ENCODE results near the gene DYSF. TPM values are rescaled to one million over a fixed set of nuclear protein-coding genes. Genes with fewer than 3 reads are reported as not detected.

The DYSF gene
- polyA plus RNA-seq, 1 donor (not counting 4 experiments of a cell fraction or from before 2014, with no cell fraction given): 8.2 TPM

- H4K20me1 ChIP-seq (ENCODE audit: control insufficient read depth, extremely low read depth, insufficient read depth, low read length): no peaks in the 10 kb centered on the region
- TF ChIP-seq EZH2 (IDR thresholded peaks at IDR 0.05; ENCODE audit: low read length) (no peak), CTCF (optimal IDR thresholded peaks at IDR 0.05 in 1 of 3, IDR thresholded peaks at IDR 0.05 in 1 of 3, conservative IDR thresholded peaks at IDR 0.05 in 1 of 3; ENCODE audit: extremely low read depth in 1 of 3, insufficient read depth in 2 of 3, low read length in 3 of 3) (no peak)
- H2AFZ ChIP-seq (ENCODE audit: control insufficient read depth, low read length): no peak overlapping the region
- peaks cover 20% of the 10 kb centered on the region for H3K4me1 ChIP-seq (ENCODE audit: control insufficient read depth, extremely low read depth, insufficient read depth, low read length)
- H3K9me3 ChIP-seq (ENCODE audit: control insufficient read depth, low read depth, low read length): no peaks in the 10 kb centered on the region
- H3K4me2 ChIP-seq (ENCODE audit: control insufficient read depth, extremely low read depth, insufficient read depth, low read depth, low read length): no peak overlapping the region
- H3K9ac ChIP-seq (ENCODE audit: control insufficient read depth, extremely low read depth, insufficient read depth, low read length): no peak overlapping the region
- H3K79me2 ChIP-seq (ENCODE audit: control insufficient read depth, insufficient read depth, low read length): no peaks in the 10 kb centered on the region
- DNase-seq (ENCODE audit: low read depth, low spot score) (no peak), FAIRE-seq (no peak)
- no peaks in the 10 kb centered on the region for H3K36me3 ChIP-seq (ENCODE audit: control insufficient read depth in 2 of 2, extremely low read depth in 1 of 2, insufficient read depth in 2 of 2, low read length in 2 of 2)
- no peak overlapping the region for H3K27ac ChIP-seq (ENCODE audit: control insufficient read depth, insufficient read depth, low read length)
- peaks cover 32% of the 10 kb centered on the region for H3K27me3 ChIP-seq (ENCODE audit: control insufficient read depth, extremely low read depth, insufficient read depth, low read length)
- no peaks in the 10 kb centered on the region for H3K9me1 ChIP-seq (ENCODE audit: control insufficient read depth, extremely low read depth, insufficient read depth, low read length)
- dilution Hi-C loops (cut with MboI; ENCODE audit: extremely low pct_ligation_motif_present, low sequenced_read_pairs): no loop called here
- no peak overlapping the region for H3K4me3 ChIP-seq (ENCODE audit: control insufficient read depth in 2 of 3, extremely low read depth in 1 of 3, insufficient read depth in 2 of 3, low read depth in 1 of 3, low read length in 3 of 3)
These were observed 15.1 kb downstream of the DYSF start for GRCh38 chr2:71468279-71469015.

- Histone ChIP-seq H3K36me3 (ENCODE audit: control insufficient read depth in 2 of 2, extremely low read depth in 1 of 2, insufficient read depth in 2 of 2, low read length in 2 of 2) (no peaks in the 10 kb centered on the region), H3K4me3 (ENCODE audit: control insufficient read depth in 2 of 3, extremely low read depth in 1 of 3, insufficient read depth in 2 of 3, low read depth in 1 of 3, low read length in 3 of 3) (no peak overlapping the region), H3K79me2 (ENCODE audit: control insufficient read depth, insufficient read depth, low read length) (no peaks in the 10 kb centered on the region), H3K4me2 (ENCODE audit: control insufficient read depth, extremely low read depth, insufficient read depth, low read depth, low read length) (no peak overlapping the region), H3K9me1 (ENCODE audit: control insufficient read depth, extremely low read depth, insufficient read depth, low read length) (no peaks in the 10 kb centered on the region), H3K27ac (ENCODE audit: control insufficient read depth, insufficient read depth, low read length) (no peak overlapping the region), H3K4me1 (ENCODE audit: control insufficient read depth, extremely low read depth, insufficient read depth, low read length) (peaks cover 20% of the 10 kb centered on the region), H3K9me3 (ENCODE audit: control insufficient read depth, low read depth, low read length) (no peaks in the 10 kb centered on the region), H3K9ac (ENCODE audit: control insufficient read depth, extremely low read depth, insufficient read depth, low read length) (no peak overlapping the region), H4K20me1 (ENCODE audit: control insufficient read depth, extremely low read depth, insufficient read depth, low read length) (no peaks in the 10 kb centered on the region), H2AFZ (ENCODE audit: control insufficient read depth, low read length) (no peak overlapping the region), H3K27me3 (ENCODE audit: control insufficient read depth, extremely low read depth, insufficient read depth, low read length) (peaks cover 28% of the 10 kb centered on the region)
- FAIRE-seq: no peak
- dilution Hi-C loops (cut with MboI; ENCODE audit: extremely low pct_ligation_motif_present, low sequenced_read_pairs): no loop called here
- TF ChIP-seq EZH2 (IDR thresholded peaks at IDR 0.05; ENCODE audit: low read length) (no peak), CTCF (optimal IDR thresholded peaks at IDR 0.05 in 1 of 3, IDR thresholded peaks at IDR 0.05 in 1 of 3, conservative IDR thresholded peaks at IDR 0.05 in 1 of 3; ENCODE audit: extremely low read depth in 1 of 3, insufficient read depth in 2 of 3, low read length in 3 of 3) (no peak)
- DNase-seq (ENCODE audit: low read depth, low spot score): no peak
These were observed 16.3 kb downstream of the DYSF start for GRCh38 chr2:71469403-71470398.

Data from keratinocyte (primary cell).